ENCODE measurements around the gene SVEP1. TPM values are rescaled to one million over a fixed set of nuclear protein-coding genes. Genes with fewer than 3 reads are reported as not detected.

The SVEP1 gene
- total RNA-seq, 4 donors from 2014 or later = 6.1 to 40.1 (median 17.3) TPM

DNA sequence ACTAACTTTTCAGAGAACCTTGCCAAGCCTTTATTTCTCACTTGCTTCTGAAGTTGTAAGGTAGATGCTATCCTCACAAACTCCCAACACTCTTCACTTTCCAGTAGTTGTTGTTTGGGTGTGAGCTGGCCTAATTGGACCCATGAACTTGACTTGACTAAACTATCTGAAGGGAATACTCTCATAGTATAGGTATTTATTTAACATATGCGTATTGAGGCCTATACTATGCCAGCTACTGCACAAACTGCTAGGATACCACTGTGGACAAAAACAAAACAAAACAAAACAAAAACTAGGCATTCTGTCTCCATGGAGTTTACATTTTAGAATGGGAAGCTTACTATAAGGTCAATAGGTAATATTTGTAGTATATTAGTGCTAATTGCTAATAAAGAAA is 243.2 kb downstream of the SVEP1 start:
- no peak overlapping the region for H3K4me3 ChIP-seq
- H3K27me3 ChIP-seq = no peaks in the 10 kb centered on the region
- H3K27ac ChIP-seq = no peak overlapping the region
- no peaks in the 10 kb centered on the region for H3K4me1 ChIP-seq
- no peaks in the 10 kb centered on the region for H3K36me3 ChIP-seq
- no peak for DNase-seq
- H3K9me3 ChIP-seq = no peaks in the 10 kb centered on the region
- TF ChIP-seq POLR2A (IDR thresholded peaks at IDR 0.05) = no peak
- TF ChIP-seq, protein P1, sequence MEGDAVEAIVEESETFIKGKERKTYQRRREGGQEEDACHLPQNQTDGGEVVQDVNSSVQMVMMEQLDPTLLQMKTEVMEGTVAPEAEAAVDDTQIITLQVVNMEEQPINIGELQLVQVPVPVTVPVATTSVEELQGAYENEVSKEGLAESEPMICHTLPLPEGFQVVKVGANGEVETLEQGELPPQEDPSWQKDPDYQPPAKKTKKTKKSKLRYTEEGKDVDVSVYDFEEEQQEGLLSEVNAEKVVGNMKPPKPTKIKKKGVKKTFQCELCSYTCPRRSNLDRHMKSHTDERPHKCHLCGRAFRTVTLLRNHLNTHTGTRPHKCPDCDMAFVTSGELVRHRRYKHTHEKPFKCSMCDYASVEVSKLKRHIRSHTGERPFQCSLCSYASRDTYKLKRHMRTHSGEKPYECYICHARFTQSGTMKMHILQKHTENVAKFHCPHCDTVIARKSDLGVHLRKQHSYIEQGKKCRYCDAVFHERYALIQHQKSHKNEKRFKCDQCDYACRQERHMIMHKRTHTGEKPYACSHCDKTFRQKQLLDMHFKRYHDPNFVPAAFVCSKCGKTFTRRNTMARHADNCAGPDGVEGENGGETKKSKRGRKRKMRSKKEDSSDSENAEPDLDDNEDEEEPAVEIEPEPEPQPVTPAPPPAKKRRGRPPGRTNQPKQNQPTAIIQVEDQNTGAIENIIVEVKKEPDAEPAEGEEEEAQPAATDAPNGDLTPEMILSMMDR (IDR thresholded peaks at IDR 0.05) = no peak

DNA sequence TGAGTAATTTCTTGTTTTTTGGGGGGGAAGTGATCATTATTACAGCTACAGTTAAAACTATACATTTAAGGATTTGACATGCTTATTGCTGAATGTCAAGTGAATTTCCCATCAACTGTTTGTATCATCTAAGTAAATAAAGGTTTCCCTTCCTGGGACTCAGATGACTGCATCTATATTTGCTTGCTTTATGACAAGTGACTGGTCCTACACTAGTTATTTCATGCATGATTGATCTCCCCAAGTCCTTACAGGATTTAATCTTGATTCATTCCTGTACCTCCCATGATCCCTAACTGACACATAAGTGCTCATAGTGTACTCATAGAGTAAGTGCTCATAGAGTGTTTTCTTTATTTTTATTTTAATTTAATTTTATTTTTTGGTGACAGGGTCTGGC is 244.7 kb downstream of the SVEP1 start:
- DNase-seq = no peak
- H3K27ac ChIP-seq = no peak overlapping the region

DNA sequence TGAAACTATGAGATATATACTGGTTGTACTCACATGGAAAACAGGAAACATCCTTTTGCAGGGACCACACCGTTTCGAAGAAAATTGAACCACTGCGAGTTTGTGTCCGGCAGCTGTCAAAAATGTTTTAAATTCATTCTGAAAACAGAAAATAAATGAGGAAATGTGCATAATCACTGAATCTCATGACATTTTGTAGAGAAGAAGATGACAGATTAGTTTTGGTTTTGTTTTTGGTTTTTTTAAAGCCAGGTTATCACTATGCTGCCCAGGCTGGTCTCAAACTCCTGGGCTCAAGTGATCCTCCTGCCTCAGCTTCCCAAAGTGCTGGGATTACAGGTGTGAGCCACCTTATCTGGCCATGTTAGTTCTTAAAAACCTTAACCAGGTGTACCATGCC is 245.4 kb downstream of the SVEP1 start:
- no peaks in the 10 kb centered on the region for H3K27me3 ChIP-seq
- H3K4me1 ChIP-seq = no peaks in the 10 kb centered on the region
- no peak overlapping the region for H3K27ac ChIP-seq
- H3K4me3 ChIP-seq = no peak overlapping the region
- no peak for DNase-seq
- no peaks in the 10 kb centered on the region for H3K36me3 ChIP-seq
- no peak for TF ChIP-seq POLR2A (IDR thresholded peaks at IDR 0.05)
- TF ChIP-seq, protein P1 (IDR thresholded peaks at IDR 0.05) = no peak
- no peaks in the 10 kb centered on the region for H3K9me3 ChIP-seq

More for the DNA sequence above, 244.7 kb downstream of the SVEP1 start:
- Histone ChIP-seq H3K4me1 (no peaks in the 10 kb centered on the region), H3K36me3 (no peaks in the 10 kb centered on the region), H3K4me3 (no peak overlapping the region), H3K9me3 (no peaks in the 10 kb centered on the region), H3K27me3 (no peaks in the 10 kb centered on the region)
- TF ChIP-seq, protein P1 (IDR thresholded peaks at IDR 0.05) = no peak
- TF ChIP-seq POLR2A (IDR thresholded peaks at IDR 0.05) = no peak

DNA sequence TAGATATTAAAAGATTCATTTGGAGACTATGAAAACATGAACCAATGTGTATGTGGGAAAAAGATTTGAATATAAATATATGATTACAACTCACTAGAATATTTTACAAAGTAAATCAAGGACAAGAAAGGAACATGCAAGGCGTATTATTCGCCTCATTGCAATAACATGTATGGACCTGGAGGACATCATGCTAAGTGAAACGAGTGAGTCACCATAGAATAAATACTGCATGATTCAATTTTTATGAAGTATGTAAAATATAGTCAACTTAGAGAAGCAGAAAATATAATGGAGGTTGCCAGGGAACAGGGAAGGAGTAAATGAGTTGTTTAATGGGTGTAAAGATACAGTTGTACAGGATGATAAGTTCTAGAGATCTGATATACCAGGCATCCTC is 246.8 kb downstream of the SVEP1 start:
- Histone ChIP-seq H3K36me3 (no peaks in the 10 kb centered on the region), H3K4me1 (no peaks in the 10 kb centered on the region), H3K27me3 (no peaks in the 10 kb centered on the region), H3K27ac (no peak overlapping the region), H3K4me3 (no peak overlapping the region), H3K9me3 (no peaks in the 10 kb centered on the region)
- DNase-seq = no peak
- no peak for TF ChIP-seq POLR2A (IDR thresholded peaks at IDR 0.05)
- TF ChIP-seq, protein P1 (IDR thresholded peaks at IDR 0.05) = no peak

DNA sequence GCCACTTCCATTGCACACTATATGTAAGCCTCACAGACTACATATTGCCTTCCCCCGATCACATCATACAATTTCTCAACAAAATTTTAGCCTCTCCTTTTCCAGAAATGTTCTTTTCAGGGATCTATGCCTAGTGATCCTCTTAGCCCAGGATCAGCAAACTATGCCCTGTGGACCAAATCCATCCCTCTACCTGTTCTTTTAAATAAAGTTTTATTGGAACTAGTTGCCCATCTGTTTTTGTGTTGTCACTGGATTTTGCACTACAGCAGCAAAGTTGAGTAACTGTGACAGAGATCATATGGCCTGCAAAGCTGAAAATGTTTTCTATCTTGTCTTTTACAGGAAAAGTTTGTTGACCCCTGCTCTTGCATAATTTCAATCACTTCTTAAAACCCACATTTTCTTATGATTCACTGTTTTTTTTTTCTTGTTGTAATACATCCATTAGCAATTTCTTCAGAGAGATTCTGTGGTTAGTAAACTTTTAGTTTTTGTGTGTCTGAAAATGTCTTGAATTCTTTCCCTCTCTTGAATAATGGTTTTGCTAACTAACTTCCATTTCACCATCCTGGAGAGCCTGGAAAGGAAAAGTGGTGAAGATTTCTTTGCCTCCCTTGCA is 248.9 kb downstream of the SVEP1 start:
- no peak overlapping the region for H3K27ac ChIP-seq
- H3K36me3 ChIP-seq = no peaks in the 10 kb centered on the region
- no peak for TF ChIP-seq POLR2A (IDR thresholded peaks at IDR 0.05)
- TF ChIP-seq, protein P1 (IDR thresholded peaks at IDR 0.05) = no peak
- no peak for DNase-seq
- H3K4me3 ChIP-seq = no peak overlapping the region
- no peaks in the 10 kb centered on the region for H3K4me1 ChIP-seq
- no peaks in the 10 kb centered on the region for H3K9me3 ChIP-seq
- no peaks in the 10 kb centered on the region for H3K27me3 ChIP-seq

Data from Peyer's patch (tissue), 4 donors.